ENCODE measurements around the gene PARP16.
"Not testable (repeated sequence)": the region's sequence is repeated elsewhere in the genome, so short reads cannot be mapped to it uniquely, and the experiment has no call there.

PARP16 gene

DNA sequence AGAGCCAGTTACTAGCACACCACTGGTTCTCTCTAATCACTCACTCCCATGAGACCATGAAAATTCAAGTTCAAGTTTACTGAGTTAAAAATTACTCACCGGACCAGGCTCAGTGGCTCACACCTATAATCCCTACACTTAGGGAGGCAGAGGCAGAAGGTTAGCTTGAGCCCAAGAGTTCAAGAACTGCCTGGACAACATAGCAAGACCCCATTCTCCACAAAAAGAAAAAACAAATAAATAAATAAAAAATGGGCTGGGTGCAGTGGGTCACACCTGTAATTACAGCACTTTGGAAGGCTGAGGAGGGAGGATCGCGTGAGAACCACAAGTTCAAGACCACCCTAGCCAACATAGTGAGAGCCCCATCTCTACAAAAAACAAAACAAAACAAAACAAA is 54.2 kb downstream of the PARP16 start:
- no peak for DNase-seq

DNA sequence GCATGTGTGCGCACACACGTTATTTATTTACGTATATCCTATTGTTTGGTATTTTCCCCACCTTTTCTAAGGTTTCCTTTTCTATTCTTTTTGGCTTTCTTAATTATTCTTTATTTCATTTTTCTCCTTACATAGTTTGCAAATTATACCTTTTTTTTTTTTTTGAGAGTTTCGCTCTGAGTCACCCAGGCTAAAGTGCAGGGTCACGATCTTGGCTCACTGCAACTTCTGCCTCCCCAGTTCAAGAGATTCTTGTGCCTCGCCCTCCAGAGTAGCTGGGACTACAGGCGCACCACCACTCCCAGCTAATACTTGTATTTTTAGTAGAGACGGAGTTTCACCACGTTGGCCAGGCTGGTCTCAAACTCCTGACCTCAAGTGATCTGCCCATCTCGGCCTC is 55.4 kb downstream of the PARP16 start:
- DNase-seq, result no peak

DNA sequence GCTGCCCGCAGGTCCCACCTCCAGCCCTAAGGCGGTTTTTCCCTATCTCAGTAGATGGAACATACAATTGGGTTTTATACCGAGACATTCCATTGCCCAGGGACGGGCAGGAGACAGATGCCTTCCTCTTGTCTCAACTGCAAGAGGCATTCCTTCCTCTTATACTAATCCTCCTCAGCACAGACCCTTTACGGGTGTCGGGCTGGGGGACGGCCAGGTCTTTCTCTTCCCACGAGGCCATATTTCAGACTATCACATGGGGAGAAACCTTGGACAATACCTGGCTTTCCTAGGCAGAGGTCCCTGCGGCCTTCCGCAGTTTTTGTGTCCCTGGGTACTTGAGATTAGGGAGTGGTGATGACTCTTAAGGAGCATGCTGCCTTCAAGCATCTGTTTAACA is 59.8 kb downstream of the PARP16 start:
- DNase-seq, result not testable (repeated sequence)

DNA sequence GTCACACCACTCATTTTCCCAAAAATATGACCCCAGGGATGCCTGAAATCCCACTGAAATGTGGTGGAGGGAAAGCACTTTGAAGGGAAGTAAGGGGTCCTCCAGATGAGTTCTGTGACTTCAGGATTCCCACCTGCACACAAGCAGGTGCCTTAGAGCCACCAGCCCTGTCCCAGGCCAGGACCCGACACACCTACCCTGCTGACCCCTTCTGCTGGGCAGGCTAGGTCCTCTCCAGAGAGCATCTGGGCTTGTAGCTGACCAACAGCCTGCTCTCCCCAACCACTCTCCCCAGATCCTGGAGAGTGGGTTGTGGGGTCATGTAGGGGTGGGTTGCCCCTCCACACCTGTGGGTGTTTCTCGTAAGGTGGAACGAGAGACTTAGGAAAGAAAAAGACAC is 60.5 kb downstream of the PARP16 start:
- no peak for DNase-seq

- no peak for DNase-seq
Observed at GRCh38 chr15:65223996-65224395, 62.7 kb downstream of the PARP16 start.

GRCh38 chr15:65222891-65223290 is 63.8 kb downstream of the PARP16 start:
- no peak for DNase-seq

- DNase-seq, result no peak
Observed at GRCh38 chr15:65221697-65222096, 65.0 kb downstream of the PARP16 start.

GRCh38 chr15:65219137-65219536 is 67.5 kb downstream of the PARP16 start:
- no peak for DNase-seq

DNA sequence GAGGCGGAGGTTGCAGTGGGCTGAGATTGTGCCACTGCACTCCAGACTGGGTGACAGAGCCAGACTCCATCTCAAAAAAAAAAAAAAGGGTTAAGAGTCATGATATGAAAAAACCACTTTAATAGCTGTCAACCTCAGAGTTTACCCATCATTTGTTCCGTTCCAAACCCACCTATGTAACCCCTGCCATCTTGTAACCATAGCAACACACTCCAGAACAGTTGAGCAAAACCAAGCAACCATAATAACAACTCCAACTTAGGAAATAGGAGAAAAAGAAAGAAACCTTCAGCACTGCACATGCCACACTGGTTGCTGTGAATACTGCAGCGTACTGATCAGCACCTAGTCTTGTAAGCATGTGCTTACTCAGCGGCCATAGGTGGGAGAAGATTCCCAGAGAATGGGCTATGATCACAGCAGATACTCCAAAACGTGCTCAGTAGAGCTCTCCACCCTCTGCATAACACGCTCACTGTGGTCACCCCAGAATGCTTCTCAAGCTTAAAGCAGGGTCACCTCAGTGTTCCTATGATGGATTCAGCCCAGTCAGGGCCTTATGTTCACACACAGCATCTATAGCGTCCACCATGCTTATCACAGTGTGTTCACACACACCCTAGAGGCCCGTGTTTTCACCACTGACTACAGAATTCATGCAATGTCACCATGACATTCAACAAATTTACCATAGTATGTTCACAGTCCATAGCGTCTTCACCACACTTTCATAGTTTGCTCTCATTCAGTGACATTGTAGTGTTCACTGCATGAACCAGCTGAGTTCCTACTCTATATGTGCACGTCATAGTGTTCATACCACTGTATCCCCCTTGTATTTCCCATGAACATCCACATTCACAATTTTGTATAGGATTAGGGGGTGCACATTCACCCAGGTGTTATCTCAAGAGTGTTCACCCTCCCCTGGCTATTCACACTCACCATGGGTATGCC is 68.9 kb downstream of the PARP16 start:
- DNase-seq, result no peak

DNA sequence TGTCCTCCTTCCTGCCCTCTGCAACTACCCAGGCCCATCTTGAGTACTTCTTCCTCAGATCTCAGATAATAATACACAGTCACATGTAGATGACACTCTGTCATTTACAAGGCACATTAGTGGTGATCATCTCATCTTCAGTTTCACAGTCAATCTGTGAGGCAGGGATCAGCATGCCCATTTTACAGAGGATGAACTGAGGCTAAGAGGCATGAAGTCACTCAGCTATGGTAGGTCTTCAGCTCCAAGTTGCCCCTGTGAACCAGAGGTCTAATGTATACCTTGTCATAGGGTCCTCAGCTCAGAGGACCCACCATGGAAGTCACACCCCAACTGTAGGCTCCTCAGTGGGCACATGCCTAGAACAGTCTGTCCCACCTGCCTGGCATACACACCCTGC is 71.2 kb downstream of the PARP16 start:
- DNase-seq, result no peak

DNA sequence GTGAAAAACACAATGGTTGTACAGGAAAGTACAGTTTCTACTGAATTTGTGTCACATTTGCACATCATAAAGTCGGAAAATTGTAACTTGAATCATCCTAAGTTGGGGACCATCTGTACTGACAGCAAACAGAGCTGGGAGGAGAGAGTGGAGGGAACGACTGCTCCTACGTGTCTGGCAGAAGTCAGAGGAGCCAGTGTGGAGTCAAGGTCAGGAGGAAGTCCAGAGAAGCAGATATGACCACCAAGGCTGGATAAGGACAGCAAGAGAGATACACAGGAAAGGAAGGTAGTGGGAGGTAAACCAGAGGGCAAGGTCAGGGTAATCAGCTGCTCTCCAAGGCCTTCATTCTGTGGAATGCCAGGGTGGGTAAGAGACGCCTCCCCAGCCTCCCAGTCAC is 72.7 kb downstream of the PARP16 start:
- DNase-seq, result no peak

DNA sequence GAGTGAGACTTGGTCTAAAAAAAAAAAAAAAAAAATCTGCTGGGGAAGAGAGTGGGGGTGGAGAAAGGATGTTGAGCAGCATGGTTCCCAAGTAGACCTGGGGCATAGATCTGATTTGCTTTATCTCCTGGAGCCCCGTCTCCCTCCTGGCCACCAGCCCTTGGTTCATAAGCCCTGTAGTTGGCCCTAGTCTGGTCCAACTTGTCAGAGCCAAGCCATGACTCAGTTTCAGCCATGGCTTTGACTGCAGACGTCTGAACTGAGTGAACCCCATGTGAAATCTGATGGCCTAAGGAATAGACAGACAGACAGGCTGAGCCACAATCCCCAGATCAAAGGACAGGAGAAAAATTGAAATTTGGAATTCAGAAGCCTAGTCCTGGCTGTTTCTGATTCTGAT is 73.4 kb downstream of the PARP16 start:
- DNase-seq, result no peak

GRCh38 chr15:65212097-65212496 is 74.6 kb downstream of the PARP16 start:
- DNase-seq, result no peak

DNA sequence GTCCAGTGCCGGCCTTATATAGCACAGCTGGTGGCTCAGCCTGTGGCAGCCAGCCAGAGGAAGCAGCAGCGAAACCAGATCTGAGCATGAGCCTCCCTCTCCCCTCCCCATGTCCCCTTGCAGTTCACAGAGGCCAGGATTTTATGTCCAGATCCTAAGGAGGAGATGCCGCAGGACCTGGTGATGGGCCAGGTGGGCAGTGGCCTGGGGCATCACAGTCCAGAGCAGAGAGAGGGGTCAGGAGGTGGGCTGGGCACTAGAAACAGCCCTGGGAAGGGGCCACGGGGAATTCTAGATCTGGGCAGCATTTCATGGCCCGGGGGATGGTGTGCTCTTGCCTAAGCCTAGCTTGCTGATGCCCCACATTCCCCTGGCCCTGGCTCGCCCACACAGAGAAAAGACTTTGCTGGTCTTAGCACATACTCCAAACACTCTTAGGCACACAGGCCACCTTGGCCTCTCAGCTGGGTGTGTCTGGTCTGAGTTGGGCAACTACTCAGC is 75.2 kb downstream of the PARP16 start:
- no peak for DNase-seq

GRCh38 chr15:65210770-65211481 is 75.8 kb downstream of the PARP16 start, which contains the start of gene CILP:
Gene CILP, minus strand, starts transcription at chr15:65211473. Its CDS starts 1,718 bp downstream, at chr15:65209755.
- no peak for DNase-seq

GRCh38 chr15:65209701-65210643 is 76.7 kb downstream of the PARP16 start:
- DNase-seq, result no peak

DNA sequence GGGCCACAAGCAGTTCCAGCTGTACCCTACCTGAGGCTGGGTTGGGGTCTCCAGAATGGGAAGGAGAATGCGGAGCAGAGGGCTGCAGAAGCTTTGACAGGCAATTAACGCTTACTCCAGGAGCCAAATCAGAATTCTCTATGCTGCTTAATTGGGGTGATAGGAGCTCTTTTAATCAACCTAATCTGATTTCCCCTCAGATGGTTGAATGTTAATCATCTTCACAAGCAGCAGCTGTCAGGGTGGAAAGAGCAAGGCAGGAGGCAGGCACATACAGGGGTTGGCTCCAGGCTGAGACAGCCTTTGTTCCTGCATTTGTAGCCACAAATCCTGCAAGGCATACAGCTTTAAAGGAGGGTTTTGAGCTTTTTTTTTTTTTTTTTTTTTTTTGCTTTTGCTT is 78.0 kb downstream of the PARP16 start:
- no peak for DNase-seq

Data from GOT3 (cell line).